HepG2 (cell line): ENCODE results near the gene RNF222. TPM values are rescaled to one million over a fixed set of nuclear protein-coding genes. Genes with fewer than 3 reads are reported as not detected.

ENCODE experiments used
- ATAC-seq: fragments of 200-7000 bp; cut with Tn5 transposase; 3 replicates; pipeline ENCODE4 v1.9.1; 2020; ENCODE audit warnings: mild to moderate bottlenecking, moderate library complexity
- BruUV-seq: library from RNA; stranded (reverse); fragments of 400-500 nt; replicated peaks from 2 replicates; lab custom pipeline; 2021; lab: Mats Ljungman, UMichigan
- CTCF ChIA-PET: fragments of 300-600 bp; formaldehyde crosslinking; extraction: SDS; loops from one replicate; lab custom pipeline; 2021; ENCODE audit warnings: low total read pairs, inconsistent platforms, low intra/inter-chr PET ratio; lab: Yijun Ruan, JAX
- POLR2A ChIA-PET: fragments of 350-600 bp; sonication (Branson Sonifier 250); formaldehyde crosslinking; loops from one replicate; lab custom pipeline; 2020; ENCODE audit warnings: antibody characterized with exemption, inconsistent platforms; lab: Yijun Ruan, JAX
- DNase-seq: peaks from one replicate; pipeline ENCODE4 v3.0.0-alpha.2; 2015; ENCODE audit warnings: low spot score
- FAIRE-seq: peaks from 3 replicates; lab custom pipeline; 2011; peaks lifted over from hg19 to GRCh38; lab: Jason Lieb, UNC
- H2AFZ ChIP-seq: one replicate; pipeline ENCODE4 v1.6.1; 2011; ENCODE audit warnings: low read length, inconsistent platforms
- H3K27ac ChIP-seq: fragments of 300-600 bp; 3 replicates; pipeline ENCODE4 v1.8.0; 2011; ENCODE audit warnings: mixed run types, mild to moderate bottlenecking, mixed read lengths, low read length, inconsistent platforms; ENCODE audit not compliant: insufficient read depth; ENCODE audit errors: extremely low read length
- H3K27me3 ChIP-seq, 2 experiments: fragments of 200-600 bp in 1 of 2; 2 replicates in 1 of 2; 3 replicates in 1 of 2; pipeline versions ENCODE4 v1.6.0 to v1.8.0; 2011; ENCODE audit warnings: low read length in 2 of 2, mild to moderate bottlenecking in 2 of 2, moderate library complexity in 2 of 2, inconsistent platforms in 1 of 2; ENCODE audit not compliant: insufficient read depth in 2 of 2, control insufficient read depth in 1 of 2
- H3K36me3 ChIP-seq, 2 experiments: fragments of 200-600 bp in 1 of 2; replicated peaks in 1 of 2; 2 replicates in 1 of 2; 3 replicates in 1 of 2; pipeline versions ENCODE4 v1.5.1 to v1.8.0; 2011; ENCODE audit warnings: low read length in 2 of 2, inconsistent platforms in 1 of 2; ENCODE audit not compliant: insufficient read depth in 2 of 2, control insufficient read depth in 1 of 2
- H3K4me1 ChIP-seq: 2 replicates; pipeline ENCODE4 v1.5.1; 2012; ENCODE audit warnings: low read length, inconsistent platforms; ENCODE audit not compliant: insufficient read depth
- H3K4me2 ChIP-seq: 2 replicates; pipeline ENCODE4 v1.6.0; 2011; ENCODE audit warnings: low read depth, low read length, inconsistent platforms
- H3K4me3 ChIP-seq, 3 experiments: fragments of 200-600 bp in 1 of 3; sonication (generic), shearing (Covaris generic) in 1 of 3; replicated peaks in 1 of 3; 2 replicates each; pipeline ENCODE4 v1.5.1; 2011 to 2016; ENCODE audit warnings: low read length in 3 of 3, inconsistent platforms in 2 of 3, low read depth in 2 of 3, mild to moderate bottlenecking in 2 of 3, control low read depth in 1 of 3, mixed read lengths in 1 of 3; ENCODE audit not compliant: insufficient read depth in 1 of 3
- H3K79me2 ChIP-seq: one replicate; pipeline ENCODE4 v1.6.1; 2011; ENCODE audit warnings: low read length, inconsistent platforms; ENCODE audit not compliant: insufficient read depth
- H3K9ac ChIP-seq: 2 replicates; pipeline ENCODE4 v1.6.0; 2011; ENCODE audit warnings: mild to moderate bottlenecking, low read depth, low read length, inconsistent platforms; ENCODE audit not compliant: insufficient read depth
- H3K9me3 ChIP-seq: 2 replicates; pipeline ENCODE4 v1.5.1; 2012; ENCODE audit warnings: mild to moderate bottlenecking, low read length
- H4K20me1 ChIP-seq: 2 replicates; pipeline ENCODE4 v1.6.0; 2011; ENCODE audit warnings: inconsistent platforms, mild to moderate bottlenecking, low read length, moderate library complexity; ENCODE audit not compliant: insufficient read depth
- CREB3 ChIP-seq: sonication (generic); formaldehyde crosslinking; IDR thresholded peaks from 2 replicates; pipeline ENCODE4 v1.5.0; 2020; ENCODE audit warnings: missing genetic modification reagents
- GRHL1 ChIP-seq: sonication (generic); formaldehyde crosslinking; conservative IDR thresholded peaks from 2 replicates; pipeline ENCODE4 v1.8.0; 2022; ENCODE audit warnings: missing genetic modification reagents
- HNF4G ChIP-seq, 2 experiments: sonication (generic) in 1 of 2; formaldehyde crosslinking in 1 of 2; IDR thresholded peaks; 2 replicates each; pipeline versions ENCODE4 v1.4.0 to v1.6.1; 2011 to 2020; ENCODE audit warnings: borderline replicate concordance in 2 of 2, low read depth in 2 of 2, mild to moderate bottlenecking in 2 of 2, low read length in 1 of 2, missing genetic modification reagents in 1 of 2, moderate library complexity in 1 of 2
- IRX3 ChIP-seq: sonication (generic); formaldehyde crosslinking; IDR thresholded peaks from 2 replicates; pipeline ENCODE4 v1.8.1; 2023; ENCODE audit warnings: mild to moderate bottlenecking, low read depth, missing genetic modification reagents, borderline replicate concordance
- POGK ChIP-seq: sonication (generic); formaldehyde crosslinking; conservative IDR thresholded peaks from 2 replicates; pipeline ENCODE4 v1.8.0; 2022; ENCODE audit warnings: mild to moderate bottlenecking, moderate library complexity, missing genetic modification reagents
- RAD51 ChIP-seq: fragments of 450-650 bp; IDR thresholded peaks from 2 replicates; pipeline ENCODE4 v1.6.1; 2016; ENCODE audit warnings: borderline replicate concordance
- RBAK ChIP-seq: sonication (generic); formaldehyde crosslinking; IDR thresholded peaks from 2 replicates; pipeline ENCODE4 v1.5.1; 2020; ENCODE audit warnings: mild to moderate bottlenecking, missing genetic modification reagents
- REST ChIP-seq, 2 experiments: IDR thresholded peaks; 2 replicates each; pipeline ENCODE4 v1.6.1; 2011 to 2012; ENCODE audit warnings: low read length in 2 of 2, borderline replicate concordance in 1 of 2, low read depth in 1 of 2, mild to moderate bottlenecking in 1 of 2, moderate library complexity in 1 of 2
- SRSF1 ChIP-seq: fragments of 200-400 bp; formaldehyde crosslinking; optimal IDR thresholded peaks from 2 replicates; pipeline ENCODE3; 2017; ENCODE audit warnings: mild to moderate bottlenecking, low read depth, low read length, moderate library complexity
- STAG1 ChIP-seq: sonication (generic); formaldehyde crosslinking; IDR thresholded peaks from 2 replicates; pipeline ENCODE4 v1.4.0; 2020; ENCODE audit warnings: missing genetic modification reagents
- TRIM24 ChIP-seq: sonication (generic); formaldehyde crosslinking; IDR thresholded peaks from 2 replicates; pipeline ENCODE4 v1.8.0; 2022; ENCODE audit warnings: mild to moderate bottlenecking, missing genetic modification reagents
- ZNF264 ChIP-seq: sonication (generic); formaldehyde crosslinking; IDR thresholded peaks from 2 replicates; pipeline ENCODE4 v1.4.0; 2020; ENCODE audit warnings: missing genetic modification reagents
- ZNF276 ChIP-seq: sonication (generic); formaldehyde crosslinking; IDR thresholded peaks from 2 replicates; pipeline ENCODE4 v1.4.0; 2020; ENCODE audit warnings: mild to moderate bottlenecking, low read depth, missing genetic modification reagents
- ZNF720 ChIP-seq: sonication (generic); formaldehyde crosslinking; IDR thresholded peaks from 2 replicates; pipeline ENCODE4 v1.4.0; 2020; ENCODE audit warnings: missing genetic modification reagents
- WGBS: methylation state at CpG from one replicate; pipeline ENCODE4 v1.1.6; 2017; ENCODE audit warnings: low lambda C conversion rate; 5-methylcytosine and 5-hydroxymethylcytosine counted together
- in situ Hi-C: cut with HindIII; loops from 2 replicates; pipeline ENCODE4 v1.10.0; 2017; ENCODE audit warnings: low pct_unique_long_range_greater_than_20kb; ENCODE audit not compliant: extremely low pct_ligation_motif_present
- intact Hi-C: fragments of 100-400 bp; cut with micrococcal nuclease; formaldehyde crosslinking; loops from one replicate; pipeline ENCODE4 v1.10.0; 2022; ENCODE audit not compliant: unreplicated experiment
- polyA plus RNA-seq, 8 experiments: library from polyadenylated mRNA; depleted of rRNA in 3 of 8; stranded (reverse) in 7 of 8; unstranded in 1 of 8; fragments of >200 nt; fragmentation: Illumina TruSeq in 4 of 8; extraction: Trizol in 4 of 8; gene quantifications; 2 replicates each; pipeline versions ENCODE4 v1.2.1 to v1.2.3, GENCODE V29; 2011 to 2016; ENCODE audit warnings: low read depth in 4 of 8, missing spikeins in 1 of 8, mixed read lengths in 1 of 8; ENCODE audit not compliant: insufficient read depth in 1 of 8
- total RNA-seq, 5 experiments: library from RNA; depleted of rRNA; stranded (reverse); fragments of >200 nt; fragmentation: Illumina TruSeq; extraction: Trizol; gene quantifications; 2 replicates each; pipeline ENCODE4 v1.2.3, GENCODE V29; 2016; ENCODE audit warnings: low read depth in 1 of 5

Gene RNF222
- total and polyA plus RNA-seq, 2 of the 13 experiments (the other 11 are each of a cell fraction or from before 2014, with no cell fraction given) = not detected

GRCh38 chr17:8371786-8372185 is 25.8 kb downstream of the RNF222 start:
- FAIRE-seq (no peak), ATAC-seq (no peak), DNase-seq (no peak)
- Histone ChIP-seq H3K9ac (no peak overlapping the region), H4K20me1 (no peaks in the 10 kb centered on the region), H3K27ac (no peak overlapping the region), H3K27me3 (peaks cover 0 to 3% of the 10 kb centered on the region in 2 experiments; a peak in 1 of 5 replicates), H3K9me3 (no peaks in the 10 kb centered on the region), H3K36me3 (peaks cover 2 to 9% of the 10 kb centered on the region in 2 experiments; a peak in 3 of 5 replicates), H3K79me2 (peaks cover 5% of the 10 kb centered on the region), H2AFZ (no peak overlapping the region), H3K4me3 (no peak overlapping the region), H3K4me2 (no peak overlapping the region), H3K4me1 (peaks cover 12% of the 10 kb centered on the region)
- no TSS peak for BruUV-seq
- POLR2A ChIA-PET = no interaction called here
- in situ Hi-C loops (no loop called here), intact Hi-C loops (no loop called here)
- WGBS = 92% methylated on average over 4 of the region's 4 CpGs
- CTCF ChIA-PET = no interaction called here
- TF ChIP-seq GRHL1 (CRISPR knock-in tag) (no peak), RAD51 (no peak), TRIM24 (CRISPR knock-in tag) (no peak), POGK (CRISPR knock-in tag) (no peak), SRSF1 (no peak), ZNF264 (no peak), RBAK (CRISPR knock-in tag) (no peak), CREB3 (CRISPR knock-in tag) (no peak), REST (IDR thresholded peaks at IDR 0.05; ENCODE audit: borderline replicate concordance in 1 of 2, low read depth in 1 of 2, low read length in 2 of 2) (no peak), HNF4G (IDR thresholded peaks at IDR 0.05; ENCODE audit: borderline replicate concordance, low read depth, low read length) (no peak), HNF4G (CRISPR knock-in tag; IDR thresholded peaks at IDR 0.05; ENCODE audit: borderline replicate concordance, low read depth) (no peak), ZNF276 (no peak), IRX3 (CRISPR knock-in tag) (no peak), STAG1 (CRISPR knock-in tag) (no peak), ZNF720 (CRISPR knock-in tag) (no peak)
